HG02852 (cell line): ENCODE measurements around the gene CHD9NB.
"Not testable (repeated sequence)": the region's sequence is repeated elsewhere in the genome, so short reads cannot be mapped to it uniquely, and the experiment has no call there.

Source experiments
- ATAC-seq: cut with Tn5 transposase; IDR thresholded peaks from one replicate; pipeline ENCODE4 v1.9.1; 2021; ENCODE audit warnings: mild to moderate bottlenecking, moderate library complexity; ENCODE audit not compliant: unreplicated experiment

The CHD9NB gene

DNA sequence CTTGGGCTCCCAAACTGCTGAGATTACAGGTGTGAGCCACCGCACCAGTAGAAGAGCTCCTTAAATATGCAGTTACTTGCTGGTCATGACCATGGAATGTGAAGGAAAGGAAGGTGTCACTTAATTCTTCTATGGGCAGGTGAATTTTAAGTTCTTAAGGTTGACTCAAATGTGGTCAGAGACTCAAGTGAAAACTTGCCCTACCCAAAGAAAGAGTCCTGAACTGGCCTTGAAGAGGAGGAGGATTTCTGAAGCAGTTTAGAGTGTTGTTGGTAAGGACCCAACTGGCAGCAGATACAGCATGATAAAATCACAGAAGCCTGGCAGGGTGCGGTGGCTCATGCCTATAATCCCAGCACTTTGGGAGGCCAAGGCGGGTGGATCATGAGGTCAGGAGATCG, 31.4 kb upstream of the CHD9NB start:
- no peak for ATAC-seq

DNA sequence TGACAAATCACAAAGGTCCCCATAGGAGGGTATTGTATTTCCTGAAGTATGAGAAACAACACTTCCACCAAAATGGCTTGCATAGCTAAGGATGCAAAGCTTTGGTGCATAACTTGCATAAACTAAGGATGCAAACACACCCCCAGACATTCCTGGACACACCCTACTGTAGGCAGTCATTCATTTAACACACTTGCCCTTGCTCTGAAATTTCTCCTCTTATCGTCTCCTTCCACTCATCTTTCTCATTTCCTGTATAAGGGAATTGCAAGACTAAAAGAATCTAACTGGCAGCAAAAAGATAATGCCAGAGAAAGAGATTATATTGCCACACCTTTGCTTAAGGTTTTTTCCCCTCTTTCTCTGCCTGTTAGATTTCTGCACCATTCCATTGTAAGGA, 30.4 kb upstream of the CHD9NB start:
- ATAC-seq = no peak

DNA sequence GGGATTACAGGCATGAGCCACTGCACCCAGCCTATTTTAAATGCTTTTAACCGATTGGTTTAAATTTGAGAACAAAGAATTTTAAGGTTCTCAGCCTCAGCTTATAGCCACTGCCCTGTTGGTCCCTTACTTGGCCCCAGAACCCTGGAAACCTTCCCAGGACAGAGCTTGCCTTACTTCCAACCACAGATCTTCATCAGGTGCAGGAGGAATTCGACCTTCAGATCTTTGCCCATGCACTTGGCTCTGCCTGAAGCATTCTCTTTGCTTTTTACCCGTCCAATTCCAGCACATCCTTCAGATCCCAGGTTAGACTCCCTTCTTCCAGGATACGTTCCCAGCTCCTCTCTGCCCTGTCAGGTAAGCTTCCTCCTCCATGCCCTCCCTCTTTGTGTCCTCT, 29.8 kb upstream of the CHD9NB start:
- ATAC-seq = no peak

DNA sequence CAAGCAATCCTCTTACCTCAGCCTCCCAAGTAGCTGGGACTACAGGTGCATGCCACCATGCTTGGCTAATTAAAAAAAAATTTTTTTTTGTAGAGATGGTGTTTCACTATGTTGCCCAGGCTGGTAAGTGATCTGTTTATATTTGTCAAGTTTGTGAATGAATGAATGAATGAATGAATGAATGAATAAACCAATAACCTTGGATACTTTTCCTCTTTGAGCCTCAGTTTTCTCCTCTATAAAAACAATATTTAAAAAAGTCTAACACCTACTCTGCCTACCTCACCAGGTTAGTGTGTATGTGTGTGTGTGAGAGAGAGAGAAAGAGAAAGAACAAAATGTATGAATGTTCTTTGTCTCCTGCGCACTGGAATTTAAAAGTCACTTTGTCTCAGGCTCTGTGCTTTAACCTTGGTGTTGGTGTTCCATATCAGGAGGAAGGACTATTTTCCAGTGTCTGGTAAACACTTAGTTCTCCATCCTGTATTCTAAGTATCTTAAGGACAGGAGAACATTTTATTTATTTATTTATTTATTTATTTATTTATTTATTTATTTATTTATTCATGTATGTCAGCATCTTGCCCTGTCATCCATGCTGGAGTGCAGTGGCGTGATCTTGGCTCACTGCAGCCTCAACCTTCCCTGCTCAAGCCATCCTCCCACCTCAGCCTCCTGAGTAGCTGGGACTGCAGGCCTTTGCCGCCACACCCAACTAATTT, 29.1 kb upstream of the CHD9NB start:
- no peak for ATAC-seq

DNA sequence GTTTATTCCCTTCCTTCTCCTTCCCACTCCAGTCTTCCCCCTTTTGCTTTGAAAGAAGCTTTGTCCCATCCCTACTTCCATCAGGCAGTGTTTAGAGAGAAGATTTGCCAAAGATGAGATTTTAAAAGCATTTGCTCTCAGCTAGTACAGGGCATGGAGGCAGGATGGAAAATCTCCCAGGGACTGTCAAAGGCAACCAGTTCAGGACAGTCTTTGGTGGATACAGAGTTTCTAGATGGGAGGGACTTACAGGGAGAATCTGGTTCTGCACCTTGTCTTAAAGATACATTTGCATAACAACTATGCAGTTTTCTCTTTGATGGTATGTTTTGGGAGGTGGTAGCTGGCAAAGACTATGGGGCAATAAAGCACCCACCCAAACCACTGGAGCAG, 28.3 kb upstream of the CHD9NB start:
- no peak for ATAC-seq

DNA sequence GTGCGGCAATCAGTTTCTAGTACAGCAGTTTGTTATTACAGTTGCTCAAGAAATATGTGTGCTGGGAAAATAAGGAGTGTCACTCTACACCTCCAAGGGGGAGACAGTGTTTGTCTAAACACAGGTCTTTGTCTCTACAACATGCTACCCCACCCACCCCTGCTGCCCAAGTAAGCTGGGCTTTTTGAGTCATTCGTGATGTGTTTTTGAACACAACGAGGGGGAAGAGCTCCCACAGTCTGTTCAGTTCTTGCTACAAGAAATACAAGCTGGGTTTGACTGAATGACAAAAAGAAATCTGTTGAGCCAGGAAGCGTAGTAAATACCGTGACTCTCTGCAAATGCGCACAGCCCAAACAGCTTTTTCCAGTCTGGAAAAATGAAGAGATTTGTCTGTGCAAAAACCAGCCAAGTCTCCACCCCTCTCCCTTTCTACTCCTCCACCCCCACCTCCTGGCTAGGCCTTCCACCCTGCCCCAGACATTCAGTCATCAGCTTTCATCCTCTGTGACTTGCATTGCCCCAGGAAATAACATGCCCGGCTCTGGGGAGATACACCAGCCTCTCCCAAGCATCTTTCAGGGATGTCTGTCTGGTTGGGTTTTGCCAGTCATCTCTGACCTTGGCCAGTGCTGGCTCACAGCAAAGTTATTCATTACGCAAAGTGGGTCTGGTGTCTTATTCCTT, 27.8 kb upstream of the CHD9NB start:
- no peak for ATAC-seq

DNA sequence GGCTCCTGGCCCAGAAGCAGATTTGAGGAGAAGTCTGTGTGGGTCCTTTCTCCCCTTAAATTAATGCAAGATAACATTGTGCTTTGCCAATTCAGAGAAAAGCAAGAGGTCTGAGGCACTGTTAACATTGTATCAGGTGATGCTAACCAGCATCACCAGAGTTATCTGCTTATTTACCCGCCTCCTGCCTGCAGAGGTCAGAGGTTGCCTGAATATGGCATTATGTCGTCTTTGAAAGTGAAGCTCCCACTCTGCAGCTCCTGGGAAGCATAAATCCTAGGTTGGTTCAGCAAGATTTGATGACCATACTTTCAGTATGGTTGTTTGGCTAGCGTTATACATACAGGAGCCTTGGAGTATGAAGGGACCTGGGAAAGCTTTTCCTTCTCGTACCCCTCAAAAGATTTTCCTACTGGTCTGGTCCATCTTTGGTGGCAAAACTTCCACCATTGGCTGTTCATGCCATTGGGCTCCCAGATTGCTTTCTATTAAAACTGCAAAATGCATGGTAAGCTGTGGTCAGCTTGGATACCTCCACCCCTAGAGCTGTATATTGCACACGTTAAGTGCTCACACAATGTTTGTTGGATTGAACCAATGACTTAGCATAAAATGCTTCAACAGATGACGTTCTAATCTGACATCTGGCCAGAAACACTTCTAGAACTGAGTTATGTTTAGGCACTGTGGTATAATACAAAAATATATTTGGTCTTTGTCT, 26.2 kb upstream of the CHD9NB start:
- ATAC-seq = no peak

DNA sequence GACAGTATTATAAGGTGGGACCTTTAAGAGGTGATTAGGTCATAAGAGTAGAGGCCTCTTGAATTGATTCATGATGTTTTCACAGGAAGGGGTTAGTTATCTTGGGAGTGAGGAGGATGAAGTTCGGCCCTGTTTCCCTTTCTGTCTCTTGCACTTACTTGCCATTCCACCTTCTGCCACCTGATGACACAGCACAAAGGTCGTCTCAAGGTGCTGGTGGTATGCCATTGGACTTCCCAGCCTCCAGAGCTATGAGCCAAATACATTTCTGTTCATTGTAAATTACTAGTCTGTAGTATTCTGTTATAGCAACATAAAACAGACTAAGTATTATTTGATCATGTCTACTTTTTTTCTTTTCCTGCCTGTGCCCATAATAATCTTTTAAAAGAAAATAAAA, 25.6 kb upstream of the CHD9NB start:
- ATAC-seq = no peak

DNA sequence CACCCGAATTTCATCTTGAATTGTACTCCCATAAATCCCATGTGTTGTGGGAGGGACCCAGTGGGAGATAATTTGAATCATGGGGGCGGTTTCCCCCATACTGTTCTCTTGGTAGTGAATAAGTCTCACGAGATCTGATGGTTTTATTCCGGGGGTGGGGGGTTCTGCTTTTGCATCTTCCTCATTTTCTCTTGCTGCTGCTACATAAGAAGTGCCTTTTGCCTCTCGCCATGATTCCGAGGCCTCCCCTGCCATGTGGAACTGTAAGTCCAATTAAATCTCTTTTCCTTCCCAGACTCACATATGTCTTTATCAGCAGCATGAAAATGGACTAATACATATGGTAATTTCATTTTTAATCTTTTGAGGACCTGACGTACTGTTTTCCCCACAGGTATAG, 22.8 kb upstream of the CHD9NB start:
- ATAC-seq = not testable (repeated sequence)

DNA sequence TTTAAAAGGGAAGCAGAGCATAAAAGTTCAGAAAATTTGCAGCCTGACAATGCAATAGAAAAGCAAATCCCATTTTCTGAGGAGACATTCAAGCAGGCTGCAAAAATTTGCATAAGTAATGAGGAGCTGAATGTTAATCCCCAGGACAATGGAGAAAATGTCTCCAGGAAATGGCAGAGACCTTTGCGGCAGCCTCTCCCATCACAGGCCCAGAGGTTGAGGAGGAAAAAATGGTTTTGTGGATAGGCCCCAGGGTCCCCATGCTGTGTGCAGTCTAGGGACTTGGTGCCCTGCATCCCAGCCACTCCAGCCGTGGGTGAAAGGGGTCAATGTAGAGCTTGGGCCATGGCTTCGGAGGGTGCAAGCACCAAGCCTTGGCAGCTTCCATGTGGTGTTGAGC, 21.6 kb upstream of the CHD9NB start:
- ATAC-seq = not testable (repeated sequence)

DNA sequence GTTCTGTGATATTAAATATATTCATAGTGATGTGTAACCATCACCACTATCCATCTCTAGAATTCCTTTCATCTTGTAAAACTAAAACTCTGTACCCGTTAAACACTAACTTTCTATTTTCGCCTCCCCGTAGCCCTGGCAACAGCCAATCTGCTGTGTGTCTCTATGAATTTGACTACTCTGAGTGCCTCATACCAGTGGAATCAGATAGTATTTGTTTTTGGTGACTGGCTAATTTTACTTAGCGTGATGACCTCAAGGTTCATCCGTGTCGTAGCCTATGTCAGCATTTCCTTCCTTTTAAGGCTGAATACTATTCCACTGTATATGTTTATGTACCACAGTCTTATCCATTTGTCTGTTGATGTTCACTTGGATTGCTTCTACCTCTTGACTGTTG, 20.3 kb upstream of the CHD9NB start:
- ATAC-seq = no peak

DNA sequence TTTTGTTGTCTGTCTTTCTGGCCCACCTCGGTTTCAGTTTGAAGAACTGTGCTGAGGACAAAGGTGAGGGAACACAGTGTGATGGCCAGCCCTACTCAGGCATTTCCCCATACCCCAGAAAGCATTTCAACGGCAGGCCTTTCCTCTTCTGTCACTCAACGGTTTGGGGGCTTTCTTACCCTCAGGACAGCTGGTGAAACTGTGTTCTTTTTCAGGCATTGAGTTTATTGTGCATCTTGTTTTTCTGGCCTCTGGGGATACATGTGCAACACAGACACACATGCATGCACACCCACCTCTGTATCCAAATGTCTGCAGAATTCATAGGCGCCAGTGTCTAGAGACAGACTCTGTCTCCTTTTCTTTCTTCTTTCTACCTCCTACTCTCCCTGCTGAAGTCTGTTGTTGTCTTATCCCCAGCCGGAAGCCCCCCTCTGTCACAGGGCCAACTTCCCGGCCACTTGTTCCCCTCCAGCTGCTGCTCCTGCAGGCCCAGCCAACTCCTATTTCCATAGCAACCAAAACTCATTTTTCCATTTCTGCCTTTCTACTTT, 19.1 kb upstream of the CHD9NB start:
- peak; percentile 73 for ATAC-seq

DNA sequence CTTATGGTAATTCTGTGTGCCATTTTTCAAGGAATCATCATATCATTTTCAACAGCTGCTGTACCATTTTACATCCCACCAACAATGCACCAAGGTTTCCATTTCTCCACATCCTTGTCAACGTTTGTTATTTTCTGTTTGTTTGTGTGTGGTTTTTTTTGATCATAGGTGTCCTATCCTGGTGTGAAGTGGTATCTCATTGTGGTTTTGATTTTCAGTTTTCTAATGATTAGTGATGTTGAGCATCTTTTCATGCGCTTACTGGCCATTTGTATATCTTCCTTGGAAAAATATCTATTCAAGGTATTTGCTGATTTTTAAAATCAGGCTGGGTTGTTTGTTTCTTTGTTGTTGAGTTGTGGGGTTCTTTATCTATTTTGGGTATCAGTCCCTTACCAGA, 17.1 kb upstream of the CHD9NB start:
- ATAC-seq = no peak

DNA sequence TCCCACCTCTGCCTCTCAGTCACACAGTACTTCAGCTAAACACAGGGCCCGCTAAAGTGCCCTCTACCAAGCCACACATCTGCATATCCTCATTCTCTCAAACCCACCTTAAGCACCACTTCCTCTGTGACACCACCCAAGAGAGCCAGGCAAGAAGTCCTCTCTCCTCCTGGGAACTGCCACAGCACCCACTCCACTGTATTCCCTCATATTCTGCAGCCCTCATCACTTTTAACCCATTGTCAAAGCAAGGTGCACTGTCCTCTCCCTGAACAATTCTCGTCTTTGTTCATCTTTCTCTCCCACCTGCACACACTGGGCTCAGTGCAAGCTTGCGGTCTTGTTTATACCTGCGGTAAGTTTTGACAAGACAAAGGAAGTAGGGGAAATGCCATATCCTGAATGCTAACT, 15.7 kb upstream of the CHD9NB start:
- ATAC-seq = peak; percentile 46

DNA sequence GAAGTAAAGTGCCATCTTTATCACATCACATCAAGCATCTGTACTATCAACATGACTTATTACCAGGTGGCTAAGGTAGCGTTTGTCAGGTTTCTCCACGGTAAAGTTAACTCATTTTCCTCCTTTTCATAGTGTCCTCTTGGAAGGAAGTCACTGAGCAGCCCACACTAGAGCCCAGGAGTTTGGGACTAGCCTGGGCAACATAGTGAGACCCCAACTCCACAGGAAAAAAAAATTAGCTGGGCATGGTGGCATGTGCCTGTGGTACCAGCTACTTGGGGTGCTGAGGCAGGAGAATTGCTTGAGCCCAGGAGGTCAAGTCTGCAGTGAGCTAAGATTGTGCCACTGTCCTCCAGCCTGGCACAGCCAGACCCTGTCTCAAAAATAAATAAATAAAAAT, 15.0 kb upstream of the CHD9NB start:
- ATAC-seq = no peak

DNA sequence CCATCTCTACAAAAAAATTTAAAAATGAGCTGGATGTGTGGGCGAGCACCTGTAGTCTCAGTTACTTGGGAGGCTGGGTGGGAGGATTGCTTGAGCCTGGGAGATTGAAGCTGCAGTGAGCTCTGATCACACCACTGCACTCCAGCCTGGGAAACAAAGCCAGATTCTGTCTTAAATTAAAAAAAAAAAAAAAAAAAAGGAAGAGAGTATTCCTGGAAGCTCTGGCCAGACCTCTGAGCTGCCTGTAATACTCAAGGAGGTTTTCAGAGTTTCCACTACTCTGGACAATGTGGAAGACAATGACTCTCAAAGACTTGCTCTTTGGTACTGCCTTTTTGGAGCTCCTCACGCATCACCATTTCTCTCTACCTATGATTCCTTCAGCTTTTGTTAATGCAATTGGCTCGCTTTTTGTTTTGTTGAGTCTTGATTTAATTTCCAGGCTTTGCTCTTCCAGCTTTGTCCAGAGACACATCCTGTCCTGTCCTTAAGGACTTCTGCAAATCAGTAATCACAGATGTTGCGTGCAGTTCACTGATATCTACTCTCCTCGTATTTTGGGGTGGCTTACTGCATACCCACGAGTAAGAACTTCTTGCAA, 12.9 kb upstream of the CHD9NB start:
- no peak for ATAC-seq

DNA sequence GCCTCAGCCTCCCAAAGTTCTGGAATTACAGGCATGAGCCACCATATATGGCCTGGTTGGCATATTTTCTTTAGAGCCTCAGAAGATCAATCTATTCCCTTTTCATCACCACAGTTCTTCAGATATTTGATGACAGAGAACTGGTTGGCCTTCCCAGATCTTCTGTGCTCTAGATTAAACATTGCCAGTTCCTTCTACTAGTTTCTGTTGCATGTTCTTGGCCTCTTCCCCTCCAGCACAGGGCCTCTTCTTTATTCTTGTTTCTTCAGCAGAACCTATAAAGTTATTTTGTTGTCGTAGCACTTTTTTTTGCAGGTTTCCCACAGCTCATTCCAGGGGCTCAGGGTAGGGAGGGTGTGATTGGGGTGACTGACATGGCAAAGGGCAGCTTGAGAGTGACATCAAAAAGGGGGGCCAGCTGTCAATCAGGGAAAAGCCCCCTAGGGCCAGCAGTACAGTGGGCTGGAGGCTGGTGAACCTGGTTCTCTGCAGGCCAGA, 11.4 kb upstream of the CHD9NB start:
- ATAC-seq = no peak

DNA sequence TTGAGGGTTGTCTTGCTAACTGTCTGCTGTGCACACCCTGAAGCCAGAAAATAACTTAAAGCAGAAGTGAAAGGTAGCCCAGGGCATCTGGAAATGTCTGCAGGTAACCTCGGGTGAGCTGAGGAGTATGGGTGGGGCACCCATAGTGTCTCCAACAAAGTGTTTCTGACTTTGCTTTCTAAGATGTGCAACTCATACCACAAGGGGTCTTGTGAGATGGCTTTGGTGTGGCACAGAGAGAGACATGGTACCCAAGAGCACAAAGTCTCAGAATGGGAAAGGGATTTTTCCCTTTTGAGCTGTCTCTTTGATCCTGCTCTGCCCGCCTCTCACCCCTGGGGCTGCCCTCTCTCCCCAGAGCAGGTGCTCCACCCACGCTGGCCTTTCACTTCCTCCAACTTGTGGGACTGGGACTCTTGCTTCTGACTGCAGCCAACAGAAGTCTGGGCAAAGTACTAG, 9.0 kb upstream of the CHD9NB start:
- ATAC-seq = peak; percentile 83

DNA sequence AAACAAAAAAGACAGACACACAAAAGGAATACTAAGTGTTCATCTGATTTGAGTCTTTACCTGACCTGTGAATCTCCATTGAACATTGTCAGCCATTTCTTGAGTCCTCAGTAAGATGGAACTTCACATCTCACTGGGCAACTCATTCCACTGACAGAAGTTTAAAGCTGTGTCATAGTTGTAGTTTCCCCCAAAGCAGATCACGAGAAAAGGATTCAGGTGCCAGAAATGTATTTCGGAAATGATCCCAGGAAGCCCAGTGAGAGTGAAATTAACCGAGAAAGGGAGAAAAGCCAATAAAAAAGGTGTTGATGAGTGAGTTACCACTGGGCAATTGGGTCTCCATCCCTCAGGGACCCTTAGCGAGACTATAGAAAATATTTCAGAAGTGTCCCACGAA, 8.6 kb upstream of the CHD9NB start:
- peak; percentile 35 for ATAC-seq

DNA sequence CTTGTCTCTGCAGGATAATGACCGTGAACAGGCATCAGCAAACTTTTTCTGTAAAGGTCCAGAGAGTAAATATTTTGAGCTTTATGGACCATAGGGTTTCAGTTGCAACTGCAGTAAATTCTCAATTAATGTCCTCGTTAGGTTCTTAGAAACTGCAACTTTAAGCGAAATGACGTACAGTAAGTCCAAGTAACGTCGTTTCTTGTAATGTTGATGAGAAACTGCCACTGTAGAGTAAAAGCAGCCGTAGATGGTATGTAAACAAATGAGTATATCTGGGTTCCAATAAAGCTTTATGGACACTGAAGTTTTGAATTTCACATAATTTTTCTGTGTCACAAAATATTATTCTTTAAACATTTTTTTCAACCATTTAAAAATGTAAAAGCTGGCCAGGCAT, 7.0 kb upstream of the CHD9NB start:
- no peak for ATAC-seq

DNA sequence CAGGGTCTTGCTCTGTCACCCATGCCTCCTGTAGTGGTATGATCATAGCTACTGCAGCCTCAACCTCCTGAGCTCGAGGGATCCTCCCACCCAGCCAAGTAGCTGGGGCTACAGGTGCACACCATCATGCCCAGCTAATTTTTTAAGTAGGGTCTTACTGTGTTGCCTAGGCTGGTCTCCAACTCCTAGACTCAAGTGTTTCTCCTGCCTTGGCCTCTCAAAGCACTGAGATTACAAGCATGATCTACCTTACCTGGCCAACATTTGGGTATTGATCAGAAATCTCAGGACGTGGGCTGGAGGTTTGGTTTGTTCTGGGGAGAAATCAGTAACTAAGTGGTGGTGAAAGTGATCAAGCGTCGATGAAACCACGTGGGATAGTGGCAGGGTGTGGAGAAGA, 6.2 kb upstream of the CHD9NB start:
- ATAC-seq = no peak
